Naive B cell (primary cell): ENCODE data around the gene COMMD2. TPM values are rescaled to one million over a fixed set of nuclear protein-coding genes. Genes with fewer than 3 reads are reported as not detected.

ENCODE experiments used
- ATAC-seq, 2 donors: fragments of 150-1000 bp; cut with Tn5 transposase; 2 replicates each; pipeline ENCODE4 v1.10.0; 2021; ENCODE audit warnings: low read depth in 2 of 2, mild to moderate bottlenecking in 2 of 2, moderate library complexity in 2 of 2
- DNase-seq: peaks from one replicate; pipeline ENCODE4 v3.0.0; 2022
- H3K27ac Mint-ChIP-seq, 6 donors: one replicate each; pipeline ENCODE4 v1.8.0; 2020 to 2022; ENCODE audit warnings: mild to moderate bottlenecking in 6 of 6, mixed read lengths in 6 of 6, moderate library complexity in 5 of 6, inconsistent platforms in 2 of 6
- H3K27me3 Mint-ChIP-seq, 3 donors: one replicate each; pipeline ENCODE4 v1.8.0; 2021 to 2022; ENCODE audit warnings: mixed read lengths in 3 of 3, mild to moderate bottlenecking in 1 of 3
- H3K36me3 Mint-ChIP-seq, 2 donors: one replicate each; pipeline ENCODE4 v1.8.0; 2020 to 2022; ENCODE audit warnings: mixed read lengths in 2 of 2, inconsistent platforms in 1 of 2, mild to moderate bottlenecking in 1 of 2
- H3K4me1 Mint-ChIP-seq, 3 donors: one replicate each; pipeline ENCODE4 v1.8.0; 2020 to 2022; ENCODE audit warnings: mixed read lengths in 3 of 3, inconsistent platforms in 1 of 3, mild to moderate bottlenecking in 1 of 3, moderate library complexity in 1 of 3
- H3K4me3 Mint-ChIP-seq, 8 donors: one replicate each; pipeline ENCODE4 v1.8.0; 2020 to 2022; ENCODE audit warnings: mild to moderate bottlenecking in 8 of 8, mixed read lengths in 8 of 8, moderate library complexity in 8 of 8, inconsistent platforms in 2 of 8
- H3K9me3 Mint-ChIP-seq, 7 donors: one replicate each; pipeline ENCODE4 v1.8.0; 2020 to 2022; ENCODE audit warnings: mixed read lengths in 7 of 7, mild to moderate bottlenecking in 5 of 7, inconsistent platforms in 2 of 7, moderate library complexity in 1 of 7
- polyA plus RNA-seq, 6 donors: library from polyadenylated mRNA; unstranded; fragments of 300-500 nt; fragmentation: Illumina TruSeq; gene quantifications; one replicate each; pipeline ENCODE4 v1.2.3, GENCODE V29; 2021; ENCODE audit warnings: low read depth in 6 of 6

Gene COMMD2
- polyA plus RNA-seq, 6 donors from 2014 or later, result 59.9 to 80.5 (median 71.2) TPM

DNA sequence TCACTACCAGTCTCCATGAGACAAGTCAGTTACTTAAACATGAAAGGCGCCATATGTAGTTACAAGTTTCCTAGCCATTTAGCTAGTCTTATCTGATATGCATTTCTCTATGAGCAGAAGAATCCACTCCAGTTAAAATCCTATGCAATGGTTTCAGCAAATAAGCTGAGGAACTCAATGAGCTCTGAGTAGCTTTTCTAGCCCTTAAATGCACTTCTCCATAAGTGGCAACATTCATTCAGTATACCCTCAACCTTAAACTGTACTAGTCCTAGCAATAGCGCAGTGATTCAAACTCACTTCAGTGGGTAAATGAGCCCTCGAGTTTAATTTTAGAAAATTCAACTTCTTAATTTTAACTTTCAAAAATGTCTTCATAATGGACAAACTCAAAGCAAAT, 7.7 kb downstream of the COMMD2 start:
- ATAC-seq (no peak), DNase-seq (no peak)
- no peaks in the 10 kb centered on the region for H3K27me3 Mint-ChIP-seq
- peaks cover 3 to 9% (median 5%) of the 10 kb centered on the region in 3 donors for H3K4me1 Mint-ChIP-seq
- H3K9me3 Mint-ChIP-seq, result no peaks in the 10 kb centered on the region
- H3K4me3 Mint-ChIP-seq, result no peak overlapping the region
- peaks cover 26 to 39% of the 10 kb centered on the region in 2 donors for H3K36me3 Mint-ChIP-seq
- H3K27ac Mint-ChIP-seq, result no peak overlapping the region

DNA sequence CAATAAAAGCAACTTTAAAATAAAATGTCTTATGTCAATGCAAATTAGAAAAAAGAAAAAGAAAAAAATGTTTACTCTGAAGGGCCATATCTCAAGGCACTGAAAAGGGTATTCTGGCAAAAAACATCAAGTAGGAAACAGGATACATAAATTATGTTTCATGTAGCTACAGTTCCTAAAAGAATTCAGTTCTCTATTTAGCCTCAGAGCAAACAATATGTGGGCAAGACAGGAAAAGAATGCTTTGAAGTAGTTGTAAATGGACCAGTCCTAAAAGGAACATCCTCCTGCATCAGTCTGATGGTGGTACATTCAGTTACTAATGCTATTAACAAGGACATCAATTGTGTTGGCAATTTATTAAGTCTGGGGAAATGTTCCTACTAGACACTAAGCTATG, 8.1 kb downstream of the COMMD2 start:
- ATAC-seq, result no peak
- no peaks in the 10 kb centered on the region for H3K9me3 Mint-ChIP-seq
- H3K27me3 Mint-ChIP-seq, result no peaks in the 10 kb centered on the region
- H3K36me3 Mint-ChIP-seq, result peaks cover 29 to 44% of the 10 kb centered on the region in 2 donors
- peaks cover 3 to 5% (median 5%) of the 10 kb centered on the region in 3 donors for H3K4me1 Mint-ChIP-seq
- H3K27ac Mint-ChIP-seq, result peak overlapping the region in 1 of 6 donors; percentile 4
- no peak for DNase-seq
- no peak overlapping the region for H3K4me3 Mint-ChIP-seq

DNA sequence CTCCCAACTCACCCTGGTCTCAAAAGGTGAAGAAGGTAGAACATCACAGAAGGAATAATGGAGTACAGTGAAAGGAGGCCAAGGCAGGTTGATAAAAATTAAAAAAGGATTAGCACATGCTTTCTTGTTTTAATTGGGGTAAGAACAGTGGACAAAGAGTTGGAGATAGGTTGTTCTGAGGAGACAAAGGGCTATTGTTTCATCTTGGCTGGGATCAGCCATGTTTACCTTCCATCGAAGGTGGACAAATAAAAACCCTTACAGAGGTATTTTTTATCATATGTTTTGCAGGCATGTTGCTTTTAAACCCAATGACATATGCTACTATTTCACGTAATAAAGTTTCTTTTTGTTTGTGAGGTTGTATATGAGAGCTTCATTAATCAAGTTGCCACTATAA, 12.9 kb downstream of the COMMD2 start:
- Mint-ChIP-seq H3K4me3 (no peak overlapping the region), H3K27ac (peak overlapping the region in 1 of 6 donors; percentile 85), H3K9me3 (no peaks in the 10 kb centered on the region), H3K27me3 (no peaks in the 10 kb centered on the region), H3K4me1 (no peaks in the 10 kb centered on the region), H3K36me3 (peaks cover 12 to 16% of the 10 kb centered on the region in 2 donors)
- ATAC-seq (no peak), DNase-seq (no peak)

DNA sequence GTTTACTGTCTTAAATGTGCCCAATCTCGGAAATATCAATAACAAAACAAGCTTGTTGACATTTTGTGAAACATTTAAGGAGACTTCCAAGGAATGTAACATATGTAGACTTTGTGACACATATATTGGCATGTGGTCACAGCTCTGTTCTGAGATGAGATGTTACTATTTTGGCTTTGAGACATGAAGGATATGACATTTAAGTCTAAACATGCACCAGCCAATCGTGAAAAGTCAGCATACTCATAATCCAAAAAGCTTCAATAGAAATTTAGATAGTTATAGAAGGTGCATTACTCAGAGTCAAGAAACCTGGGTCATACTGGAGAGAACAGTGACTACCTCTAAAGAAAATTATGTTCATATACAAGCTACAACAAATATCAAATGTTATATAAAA, 13.4 kb downstream of the COMMD2 start:
- H3K27me3 Mint-ChIP-seq, result no peaks in the 10 kb centered on the region
- no peak overlapping the region for H3K4me3 Mint-ChIP-seq

DNA sequence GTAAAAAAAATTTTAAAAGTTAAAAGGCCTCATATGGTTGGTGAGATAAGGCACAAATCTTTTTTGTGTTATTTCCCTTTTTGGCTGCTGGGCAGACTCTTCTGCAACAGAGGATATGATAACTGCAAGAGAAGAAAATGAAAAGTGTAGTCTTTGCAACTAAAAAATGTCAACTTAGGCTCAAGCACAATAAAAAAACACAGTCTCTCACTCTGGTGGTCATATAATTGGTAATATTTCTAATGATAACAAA, 15.4 kb downstream of the COMMD2 start:
- no peak for DNase-seq
- H3K4me1 Mint-ChIP-seq, result no peaks in the 10 kb centered on the region
- ATAC-seq, result no peak
- no peak overlapping the region for H3K27ac Mint-ChIP-seq
- H3K4me3 Mint-ChIP-seq, result no peak overlapping the region
- peaks cover 8 to 16% of the 10 kb centered on the region in 2 donors for H3K36me3 Mint-ChIP-seq
- H3K27me3 Mint-ChIP-seq, result no peaks in the 10 kb centered on the region
- H3K9me3 Mint-ChIP-seq, result no peaks in the 10 kb centered on the region

More for the DNA sequence above, 13.4 kb downstream of the COMMD2 start:
- no peak overlapping the region for H3K27ac Mint-ChIP-seq
- peaks cover 12 to 16% of the 10 kb centered on the region in 2 donors for H3K36me3 Mint-ChIP-seq
- ATAC-seq, result no peak
- H3K9me3 Mint-ChIP-seq, result no peaks in the 10 kb centered on the region
- no peaks in the 10 kb centered on the region for H3K4me1 Mint-ChIP-seq
- no peak for DNase-seq

DNA sequence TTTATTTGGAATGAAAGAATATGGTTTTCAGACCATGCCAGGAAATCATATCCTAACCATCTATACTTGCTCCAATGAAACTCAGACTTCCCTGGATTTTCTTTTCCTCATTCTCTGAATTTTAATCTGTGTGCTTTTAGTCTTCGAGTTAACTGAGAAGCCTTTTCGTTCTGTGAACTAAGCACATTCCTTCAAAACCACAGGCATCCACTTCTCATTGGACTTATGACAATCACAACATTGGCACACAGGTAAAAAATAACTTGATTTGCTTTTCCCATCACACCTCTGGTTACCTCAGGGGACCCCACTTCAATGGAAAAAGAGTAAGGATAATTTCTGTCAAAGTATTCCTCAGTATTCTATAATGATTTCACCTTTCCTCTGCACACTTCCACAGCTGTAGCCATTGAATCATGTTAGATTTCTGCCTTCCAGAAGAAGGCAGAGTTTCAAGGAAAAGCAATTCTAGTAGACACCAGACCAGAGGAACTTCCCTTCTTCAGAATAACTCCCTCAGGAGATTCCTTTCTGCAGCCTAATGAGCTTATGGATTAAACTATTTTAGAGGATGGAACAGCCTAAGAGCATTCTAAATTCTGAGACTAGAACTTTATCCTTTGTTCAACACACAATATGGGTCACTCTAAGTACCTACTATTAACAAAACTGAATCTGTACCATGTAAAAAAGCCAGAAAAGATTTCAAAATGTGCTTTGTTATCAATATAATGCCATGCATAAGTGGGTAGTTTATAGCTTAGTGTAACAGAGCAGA, 15.9 kb downstream of the COMMD2 start:
- Mint-ChIP-seq H3K4me3 (no peak overlapping the region), H3K4me1 (no peaks in the 10 kb centered on the region), H3K27ac (no peak overlapping the region), H3K27me3 (no peaks in the 10 kb centered on the region), H3K36me3 (peaks cover 8 to 12% of the 10 kb centered on the region in 2 donors), H3K9me3 (no peaks in the 10 kb centered on the region)
- DNase-seq (no peak), ATAC-seq (no peak)

DNA sequence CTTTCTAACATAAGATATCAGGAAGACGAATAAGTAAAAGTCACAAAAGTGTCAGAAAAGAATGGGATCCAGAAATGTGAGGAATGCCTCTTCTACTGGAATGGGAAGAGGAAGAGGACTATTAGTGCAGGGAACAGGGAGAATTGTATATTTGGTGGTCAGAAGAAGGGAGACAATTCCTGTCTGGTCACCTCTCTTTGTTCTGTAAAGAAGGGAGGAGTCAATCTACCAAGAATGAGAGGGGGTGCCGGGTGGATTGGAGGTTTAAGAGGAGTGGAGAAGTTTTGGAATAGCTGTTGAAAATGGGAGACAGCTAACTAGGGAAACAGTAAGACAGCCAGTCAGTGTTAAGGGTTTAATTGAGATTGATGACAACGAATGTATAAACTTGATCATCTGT, 20.1 kb downstream of the COMMD2 start:
- no peaks in the 10 kb centered on the region for H3K4me1 Mint-ChIP-seq

DNA sequence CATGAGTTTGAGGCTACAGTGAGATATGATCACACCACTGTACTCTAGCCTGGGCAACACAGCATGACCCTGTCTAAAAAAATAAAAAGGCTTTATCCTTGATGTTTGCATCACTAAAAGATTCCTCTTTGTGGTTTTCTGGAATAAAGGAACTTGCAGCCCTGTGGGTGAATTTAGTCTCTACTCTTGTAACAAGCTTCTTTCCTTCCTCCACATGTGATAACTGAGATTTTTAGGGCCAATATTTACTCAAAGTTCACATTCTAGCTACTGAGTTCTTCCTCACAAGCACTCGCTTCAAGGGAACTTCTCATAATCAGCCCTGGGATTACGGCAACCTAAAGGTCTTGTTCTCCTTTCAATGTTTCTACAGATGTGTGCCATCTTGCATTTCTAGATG, 24.6 kb downstream of the COMMD2 start:
- H3K4me3 Mint-ChIP-seq, result no peak overlapping the region
- H3K27ac Mint-ChIP-seq, result no peak overlapping the region
- H3K36me3 Mint-ChIP-seq, result peaks cover 0 to 10% of the 10 kb centered on the region in 2 donors
- DNase-seq (no peak), ATAC-seq (no peak)
- no peaks in the 10 kb centered on the region for H3K4me1 Mint-ChIP-seq
- H3K27me3 Mint-ChIP-seq, result peaks cover 0 to 6% (median 0%) of the 10 kb centered on the region in 3 donors
- H3K9me3 Mint-ChIP-seq, result peaks cover 0 to 3% (median under 1%) of the 10 kb centered on the region in 7 donors

More for the DNA sequence above, 20.1 kb downstream of the COMMD2 start:
- H3K4me3 Mint-ChIP-seq, result no peak overlapping the region
- H3K9me3 Mint-ChIP-seq, result no peaks in the 10 kb centered on the region
- DNase-seq, result no peak
- no peaks in the 10 kb centered on the region for H3K36me3 Mint-ChIP-seq
- no peak overlapping the region for H3K27ac Mint-ChIP-seq
- no peak for ATAC-seq
- H3K27me3 Mint-ChIP-seq, result no peaks in the 10 kb centered on the region

DNA sequence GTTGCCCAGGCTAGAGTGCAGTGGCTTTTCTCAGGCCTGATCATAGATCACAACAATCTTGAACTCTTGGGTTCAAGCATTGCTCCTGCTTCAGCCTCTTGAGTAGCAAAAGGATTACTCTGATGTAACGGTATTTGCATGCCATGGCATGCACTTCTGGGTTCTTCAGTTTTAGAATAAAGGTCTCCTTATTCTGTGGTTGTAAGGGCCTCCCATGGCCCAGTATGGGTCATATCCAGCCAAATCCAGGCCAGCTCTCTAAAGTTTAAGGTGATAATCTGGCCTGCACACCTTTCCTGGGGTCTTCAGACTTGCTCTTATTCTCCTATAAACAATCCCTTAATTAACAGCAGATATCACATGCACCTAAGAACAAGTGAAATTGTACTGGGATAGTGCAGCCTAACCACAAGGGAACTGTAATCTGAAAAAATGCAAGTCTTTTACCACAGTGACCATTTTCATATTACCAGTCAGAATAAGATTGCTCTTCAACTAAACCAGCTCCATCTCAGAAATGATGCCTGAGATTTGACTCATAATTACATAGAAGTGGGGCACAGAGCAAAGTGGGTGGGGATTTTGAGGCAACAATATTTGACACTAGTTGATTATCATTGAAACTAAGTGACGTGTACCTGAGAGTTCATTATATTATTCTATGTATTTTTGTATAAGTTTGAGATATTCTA, 25.4 kb downstream of the COMMD2 start:
- ATAC-seq (no peak), DNase-seq (no peak)
- Mint-ChIP-seq H3K27me3 (peaks cover 0 to 6% (median 0%) of the 10 kb centered on the region in 3 donors), H3K27ac (no peak overlapping the region), H3K9me3 (peaks cover 0 to 11% (median 2%) of the 10 kb centered on the region in 7 donors), H3K4me3 (no peak overlapping the region), H3K36me3 (peaks cover 0 to 10% of the 10 kb centered on the region in 2 donors), H3K4me1 (no peaks in the 10 kb centered on the region)

DNA sequence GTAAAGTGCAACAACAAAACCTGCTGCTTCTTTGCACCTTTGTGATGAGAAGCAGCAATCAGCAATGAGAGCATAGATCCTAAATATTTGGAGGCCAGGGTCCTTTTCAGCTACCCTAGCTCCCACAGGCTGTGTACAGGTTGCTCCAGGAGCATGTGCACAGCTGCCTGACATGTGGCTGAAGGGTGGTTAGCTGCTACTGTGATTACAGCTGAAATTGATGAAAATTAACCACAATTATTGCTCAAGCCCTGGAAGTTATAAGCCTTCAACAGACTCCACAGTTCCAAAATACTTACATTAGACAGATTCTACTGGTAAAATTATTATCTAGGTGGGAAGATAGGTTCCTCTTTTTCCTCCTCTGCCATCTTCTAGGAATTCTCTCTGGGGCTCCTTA, 28.5 kb downstream of the COMMD2 start:
- Mint-ChIP-seq H3K4me3 (no peak overlapping the region), H3K27ac (no peak overlapping the region), H3K36me3 (peaks cover 0 to 21% of the 10 kb centered on the region in 2 donors), H3K9me3 (peaks cover 0 to 27% (median 15%) of the 10 kb centered on the region in 7 donors), H3K4me1 (no peaks in the 10 kb centered on the region), H3K27me3 (peaks cover 0 to 6% (median 0%) of the 10 kb centered on the region in 3 donors)
- ATAC-seq (no peak), DNase-seq (no peak)

DNA sequence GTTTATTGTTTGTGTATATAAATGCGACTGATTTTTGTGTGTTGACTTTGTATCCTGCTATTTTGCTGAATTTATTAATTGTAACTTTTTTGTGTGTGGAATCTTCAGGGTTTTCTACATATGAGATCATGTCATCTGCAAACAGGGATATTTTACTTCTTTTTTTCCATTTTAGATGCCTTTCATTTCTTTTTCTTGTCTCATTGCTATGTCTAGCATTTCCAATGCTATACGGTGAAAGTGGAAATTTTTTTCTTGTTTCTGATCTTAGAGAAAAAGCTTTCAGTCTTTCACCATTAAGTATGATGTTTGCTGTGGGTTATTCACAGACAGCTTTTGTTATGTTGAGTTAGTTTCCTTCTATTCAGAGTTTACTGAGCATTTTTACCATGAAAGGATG, 31.4 kb downstream of the COMMD2 start:
- no peak overlapping the region for H3K4me3 Mint-ChIP-seq
- ATAC-seq, result no peak
- no peaks in the 10 kb centered on the region for H3K4me1 Mint-ChIP-seq

DNA sequence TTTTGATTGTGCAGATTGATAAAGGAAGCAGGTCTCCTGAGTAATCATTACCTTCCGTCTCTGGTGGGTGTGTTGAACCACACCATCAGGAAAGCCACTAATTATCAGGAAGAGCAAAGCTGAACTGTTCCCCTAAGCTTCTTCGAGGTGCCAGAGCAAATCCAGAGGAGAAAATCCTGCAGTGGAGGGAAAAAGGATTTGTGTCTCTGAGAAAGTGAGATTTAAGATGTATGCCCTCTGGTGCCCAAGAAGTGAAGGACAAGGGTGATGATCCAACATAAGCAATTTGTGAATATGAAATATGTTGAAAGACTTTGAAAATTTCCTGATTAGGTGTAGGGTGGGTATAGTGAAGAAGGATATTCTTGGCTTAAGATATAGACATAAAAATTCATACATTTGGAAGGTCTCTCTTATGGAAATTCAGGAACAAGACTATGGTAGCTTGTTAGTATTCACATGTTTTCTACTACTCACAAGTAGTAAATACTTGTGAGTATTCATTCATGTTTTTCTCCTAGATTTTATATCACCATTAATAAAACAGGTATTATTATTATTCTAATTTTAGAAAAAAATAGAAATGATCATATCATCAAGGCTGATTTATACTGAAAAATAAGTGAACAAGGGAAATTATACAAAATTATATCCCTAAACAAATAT, 34.8 kb downstream of the COMMD2 start:
- no peaks in the 10 kb centered on the region for H3K27me3 Mint-ChIP-seq
- peak overlapping the region in 2 of 8 donors; percentile 46 to 47 for H3K4me3 Mint-ChIP-seq
- ATAC-seq, result no peak
- H3K4me1 Mint-ChIP-seq, result no peaks in the 10 kb centered on the region
- H3K27ac Mint-ChIP-seq, result no peak overlapping the region
- H3K36me3 Mint-ChIP-seq, result peaks cover 0 to 11% of the 10 kb centered on the region in 2 donors
- peaks cover 0 to 23% (median 13%) of the 10 kb centered on the region in 7 donors for H3K9me3 Mint-ChIP-seq
- peak; percentile 5 for DNase-seq

More for the DNA sequence above, 31.4 kb downstream of the COMMD2 start:
- Mint-ChIP-seq H3K27ac (no peak overlapping the region), H3K9me3 (peaks cover 0 to 27% (median 15%) of the 10 kb centered on the region in 7 donors), H3K36me3 (peaks cover 0 to 21% of the 10 kb centered on the region in 2 donors), H3K27me3 (peaks cover 0 to 6% (median 0%) of the 10 kb centered on the region in 3 donors)
- DNase-seq, result no peak

DNA sequence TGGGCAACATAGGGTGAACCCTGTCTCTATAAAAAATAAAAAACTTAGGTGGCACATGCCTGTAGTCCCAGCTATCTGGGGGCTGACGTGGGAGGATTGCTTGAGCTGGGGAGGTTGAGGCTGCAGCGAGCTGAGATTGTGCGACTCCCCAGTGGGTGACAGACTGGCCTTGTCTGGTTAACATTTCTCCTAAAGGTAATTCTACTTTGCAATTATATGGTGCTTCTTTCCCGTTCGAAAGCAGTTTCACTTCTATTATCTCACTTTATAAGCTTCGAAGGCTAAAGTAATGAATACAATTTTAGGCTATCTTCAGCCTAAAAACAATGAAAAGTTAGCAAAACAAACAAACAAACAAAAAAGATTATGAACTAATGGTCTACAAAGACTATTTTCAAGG, 35.3 kb downstream of the COMMD2 start:
- H3K4me3 Mint-ChIP-seq, result no peak overlapping the region
- ATAC-seq (no peak), DNase-seq (no peak)
- H3K36me3 Mint-ChIP-seq, result peaks cover 0 to 11% of the 10 kb centered on the region in 2 donors
- H3K27ac Mint-ChIP-seq, result no peak overlapping the region
- no peaks in the 10 kb centered on the region for H3K27me3 Mint-ChIP-seq
- H3K9me3 Mint-ChIP-seq, result peaks cover 0 to 17% (median 11%) of the 10 kb centered on the region in 7 donors
- no peaks in the 10 kb centered on the region for H3K4me1 Mint-ChIP-seq

DNA sequence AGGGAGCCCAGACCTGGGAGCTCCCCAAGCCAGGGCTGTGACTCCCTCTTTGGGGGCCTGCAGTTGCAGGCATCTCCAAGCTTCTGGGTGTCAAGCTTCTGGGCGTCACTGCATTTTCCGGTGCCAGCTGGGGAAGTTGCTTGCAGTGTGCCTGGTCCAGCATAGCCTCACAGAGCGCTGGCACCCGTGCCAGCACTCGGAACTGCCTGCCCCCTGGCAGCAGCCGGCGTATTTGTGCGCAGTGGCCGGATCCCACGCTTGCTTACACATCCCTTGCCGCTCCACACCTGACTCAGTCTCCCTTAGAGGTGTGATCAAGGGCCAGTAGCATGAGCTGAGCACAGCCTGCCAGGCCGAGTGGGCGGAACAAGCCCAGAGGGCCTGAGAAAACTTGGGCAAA, 37.0 kb downstream of the COMMD2 start:
- no peak for ATAC-seq
- H3K9me3 Mint-ChIP-seq, result peaks cover 0 to 4% (median 0%) of the 10 kb centered on the region in 7 donors
- DNase-seq, result no peak
- H3K4me3 Mint-ChIP-seq, result no peak overlapping the region
- H3K36me3 Mint-ChIP-seq, result no peaks in the 10 kb centered on the region
- no peaks in the 10 kb centered on the region for H3K4me1 Mint-ChIP-seq
- H3K27me3 Mint-ChIP-seq, result no peaks in the 10 kb centered on the region
- no peak overlapping the region for H3K27ac Mint-ChIP-seq
